ENCODE results near the gene LLGL2.
A peak's percentile ranks its signal among the peaks of the same experiment; 100 is the strongest.

LLGL2 gene

DNA sequence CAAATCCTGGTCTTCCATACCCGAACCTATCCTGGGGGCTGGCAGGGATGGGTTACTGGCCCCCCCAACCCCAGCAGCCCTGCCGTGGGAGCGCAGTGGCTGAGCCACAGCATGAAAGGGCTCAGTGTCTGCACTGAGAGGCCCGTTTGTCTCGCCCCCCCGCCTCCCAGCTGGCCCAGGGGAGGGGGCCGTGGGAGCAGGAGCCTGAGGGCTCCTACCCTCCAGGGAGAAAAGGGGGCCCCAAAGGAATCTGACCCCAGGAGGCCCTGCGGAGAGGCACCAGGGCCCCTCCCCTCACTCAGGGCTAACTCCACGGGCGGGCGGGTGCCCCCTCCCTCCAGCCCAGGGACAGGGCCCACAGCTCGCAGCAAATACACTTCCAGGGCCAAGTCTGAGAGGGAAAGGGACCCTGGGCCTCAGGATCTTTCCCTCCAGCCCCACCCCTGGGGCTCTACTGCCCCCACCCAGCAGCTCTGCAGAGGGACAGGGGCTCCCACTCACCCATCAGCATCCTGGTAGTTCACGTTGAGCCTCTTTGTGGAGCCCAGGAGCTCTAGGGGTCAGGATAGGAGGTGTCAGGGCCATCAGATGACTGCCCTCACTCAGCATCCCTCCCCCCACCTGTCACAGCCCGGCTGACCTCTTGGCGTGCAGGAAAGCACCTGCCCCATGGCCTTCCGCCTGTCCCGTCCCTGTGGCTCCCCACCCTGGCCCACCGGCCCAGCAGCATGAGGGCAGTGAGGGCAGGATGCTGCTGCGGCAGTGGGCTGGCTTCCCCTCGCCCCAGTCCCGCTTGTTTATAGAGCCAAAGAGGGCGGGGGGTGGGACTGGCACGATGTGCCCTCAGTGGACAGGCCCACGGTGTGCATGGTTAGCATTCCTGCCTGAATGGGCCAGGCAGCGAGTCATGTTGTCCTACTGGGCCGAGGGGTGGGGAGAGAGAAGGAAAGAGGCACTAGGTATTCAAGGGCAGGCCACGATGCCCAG, 17.5 kb upstream of the LLGL2 start:
- no peak for DNase-seq (ENCODE audit: low read depth)
- TF ChIP-seq, protein P1, sequence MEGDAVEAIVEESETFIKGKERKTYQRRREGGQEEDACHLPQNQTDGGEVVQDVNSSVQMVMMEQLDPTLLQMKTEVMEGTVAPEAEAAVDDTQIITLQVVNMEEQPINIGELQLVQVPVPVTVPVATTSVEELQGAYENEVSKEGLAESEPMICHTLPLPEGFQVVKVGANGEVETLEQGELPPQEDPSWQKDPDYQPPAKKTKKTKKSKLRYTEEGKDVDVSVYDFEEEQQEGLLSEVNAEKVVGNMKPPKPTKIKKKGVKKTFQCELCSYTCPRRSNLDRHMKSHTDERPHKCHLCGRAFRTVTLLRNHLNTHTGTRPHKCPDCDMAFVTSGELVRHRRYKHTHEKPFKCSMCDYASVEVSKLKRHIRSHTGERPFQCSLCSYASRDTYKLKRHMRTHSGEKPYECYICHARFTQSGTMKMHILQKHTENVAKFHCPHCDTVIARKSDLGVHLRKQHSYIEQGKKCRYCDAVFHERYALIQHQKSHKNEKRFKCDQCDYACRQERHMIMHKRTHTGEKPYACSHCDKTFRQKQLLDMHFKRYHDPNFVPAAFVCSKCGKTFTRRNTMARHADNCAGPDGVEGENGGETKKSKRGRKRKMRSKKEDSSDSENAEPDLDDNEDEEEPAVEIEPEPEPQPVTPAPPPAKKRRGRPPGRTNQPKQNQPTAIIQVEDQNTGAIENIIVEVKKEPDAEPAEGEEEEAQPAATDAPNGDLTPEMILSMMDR (IDR thresholded peaks at IDR 0.05; ENCODE audit: insufficient read depth, low read depth, low read length, missing control alignments) = no peak
- H3K4me3 ChIP-seq (ENCODE audit: low read length) = no peak overlapping the region

DNA sequence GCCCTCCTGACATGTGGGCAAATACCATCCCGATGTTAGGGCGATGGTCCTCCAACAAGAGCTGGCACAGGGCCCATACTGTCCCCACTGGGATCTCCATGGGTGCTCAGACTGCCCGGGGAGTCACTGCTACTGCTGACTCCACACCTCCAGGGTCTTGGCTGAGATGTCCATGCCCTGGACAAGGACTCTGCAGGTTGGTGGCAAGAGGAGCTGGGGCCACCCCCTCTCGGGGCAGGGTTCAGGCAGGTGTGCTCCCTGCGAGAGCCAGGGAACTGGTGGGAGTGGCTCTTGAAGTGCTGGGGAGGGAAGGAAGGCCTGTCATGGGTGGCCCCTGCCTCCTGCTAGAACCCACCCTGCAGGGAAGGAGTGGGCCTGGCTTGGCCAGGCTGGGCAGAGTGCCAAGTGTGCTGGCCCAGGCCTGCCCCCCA, 16.6 kb upstream of the LLGL2 start:
- H3K4me3 ChIP-seq (ENCODE audit: low read length) = no peak overlapping the region
- DNase-seq (ENCODE audit: low read depth) = no peak
- TF ChIP-seq, protein P1 (IDR thresholded peaks at IDR 0.05; ENCODE audit: insufficient read depth, low read depth, low read length, missing control alignments) = no peak

DNA sequence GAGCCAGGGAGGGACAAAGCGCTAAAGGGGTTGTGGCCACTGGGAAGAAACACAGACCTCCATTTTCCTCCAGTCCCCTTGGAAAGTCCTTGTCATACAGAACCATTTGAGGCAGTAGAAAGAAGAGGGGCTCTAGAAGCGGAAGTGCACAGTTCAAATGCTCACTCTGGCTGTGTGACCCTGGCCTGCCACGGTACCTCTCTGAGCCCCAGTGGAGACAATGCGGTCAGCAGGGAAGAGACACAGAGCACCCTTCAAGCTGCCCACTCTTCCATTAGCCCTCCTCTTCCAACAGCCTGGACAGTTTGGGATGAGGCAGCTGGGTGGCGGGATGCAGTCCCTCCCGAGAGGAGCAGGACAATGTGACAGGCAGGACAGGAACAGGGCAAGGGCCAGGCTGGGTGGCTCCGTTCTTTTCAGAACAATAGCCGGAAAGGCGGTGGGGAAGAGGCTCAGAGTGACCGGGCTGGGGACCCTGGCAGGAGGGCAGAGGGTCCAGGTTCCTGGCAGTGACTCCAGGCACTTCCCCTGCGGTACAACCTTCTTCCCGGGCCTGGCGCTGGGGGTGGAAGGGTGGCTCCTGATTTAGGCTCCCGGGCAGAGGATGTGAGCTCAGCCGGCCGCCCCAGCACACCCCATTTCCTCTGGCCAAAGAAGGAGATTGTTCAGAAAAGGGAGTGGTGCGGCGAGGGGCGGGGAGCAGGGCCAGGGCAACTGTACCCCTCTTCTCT, 15.8 kb upstream of the LLGL2 start:
- H3K4me3 ChIP-seq (ENCODE audit: low read length) = no peak overlapping the region
- TF ChIP-seq, protein P1 (IDR thresholded peaks at IDR 0.05; ENCODE audit: insufficient read depth, low read depth, low read length, missing control alignments) = no peak
- no peak for DNase-seq (ENCODE audit: low read depth)

GRCh38 chr17:75511270-75511609, 14.3 kb upstream of the LLGL2 start:
- H3K4me3 ChIP-seq (ENCODE audit: low read length) = no peak overlapping the region
- TF ChIP-seq, protein P1 (IDR thresholded peaks at IDR 0.05; ENCODE audit: insufficient read depth, low read depth, low read length, missing control alignments) = no peak
- no peak for DNase-seq (ENCODE audit: low read depth)

GRCh38 chr17:75511610-75512575, 13.6 kb upstream of the LLGL2 start:
- no peak overlapping the region for H3K4me3 ChIP-seq (ENCODE audit: low read length)
- no peak for DNase-seq (ENCODE audit: low read depth)
- TF ChIP-seq, protein P1 (IDR thresholded peaks at IDR 0.05; ENCODE audit: insufficient read depth, low read depth, low read length, missing control alignments) = no peak

DNA sequence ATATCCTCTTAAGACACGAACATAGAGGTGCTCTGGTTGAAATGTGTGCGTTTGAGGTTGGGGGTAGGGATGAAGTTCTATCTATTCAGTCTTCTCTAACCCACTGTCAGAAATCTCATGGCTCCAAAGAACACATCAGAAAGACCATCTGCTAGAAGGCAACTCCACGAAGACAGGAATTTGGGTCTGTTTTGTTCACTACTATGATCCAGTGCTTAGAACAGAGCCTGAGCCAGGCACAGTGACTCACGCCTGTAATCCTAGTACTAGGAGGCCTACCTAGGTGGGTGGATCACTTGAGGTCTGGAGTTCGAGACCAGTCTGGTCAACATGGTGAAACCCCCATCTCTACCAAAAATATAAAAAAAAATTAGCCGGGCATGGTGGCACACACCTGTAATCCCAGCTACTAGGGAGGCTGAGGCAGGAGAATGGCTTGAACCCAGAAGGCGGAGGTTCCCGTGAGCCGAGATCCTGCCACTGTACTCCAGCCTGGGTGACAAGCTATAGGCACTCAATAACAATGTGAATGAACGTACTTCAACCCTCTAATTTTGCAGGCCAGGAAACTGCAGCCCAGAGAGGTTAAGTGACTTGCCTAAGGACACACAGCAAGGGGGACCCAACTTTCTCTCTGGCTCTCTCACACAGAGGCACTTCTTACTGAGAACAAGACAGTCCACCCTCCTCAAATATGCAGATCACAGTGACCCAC, 12.4 kb upstream of the LLGL2 start:
- peak; percentile 31 for DNase-seq (ENCODE audit: low read depth)
- no peak overlapping the region for H3K4me3 ChIP-seq (ENCODE audit: low read length)
- TF ChIP-seq, protein P1 (IDR thresholded peaks at IDR 0.05; ENCODE audit: insufficient read depth, low read depth, low read length, missing control alignments) = no peak
